Lower leg skin (tissue), 4 donors: ENCODE measurements around the gene FLAD1. TPM values are rescaled to one million over a fixed set of nuclear protein-coding genes. Genes with fewer than 3 reads are reported as not detected.
"Not testable (repeated sequence)": the region's sequence is repeated elsewhere in the genome, so short reads cannot be mapped to it uniquely, and the experiment has no call there.

Experiments
- DNase-seq, 2 donors: peaks; one replicate each; pipeline ENCODE4 v3.0.0-alpha.2; 2019; ENCODE audit warnings: low spot score in 2 of 2
- H3K4me3 ChIP-seq: fragments of 200-600 bp; sonication (generic); 2 replicates; pipeline ENCODE4 v1.5.1; 2017; ENCODE audit warnings: mild to moderate bottlenecking, low read depth; ENCODE audit not compliant: poor library complexity, severe bottlenecking
- CTCF ChIP-seq, 3 donors: fragments of 450-650 bp; IDR thresholded peaks; one replicate each; pipeline ENCODE4 v1.5.1; 2016; ENCODE audit warnings: antibody characterized with exemption in 3 of 3, mild to moderate bottlenecking in 3 of 3, moderate library complexity in 2 of 3
- POLR2A ChIP-seq, 2 donors: fragments of 450-650 bp; IDR thresholded peaks; one replicate each; pipeline ENCODE4 v1.6.1; 2016 to 2017; ENCODE audit warnings: antibody characterized with exemption in 2 of 2, mild to moderate bottlenecking in 1 of 2, moderate library complexity in 1 of 2
- WGBS, 2 donors: methylation state at CpG; one replicate each; pipeline ENCODE4 v1.1.5; 2018; 5-methylcytosine and 5-hydroxymethylcytosine counted together
- intact Hi-C: fragments of 100-400 bp; cut with DNase I; formaldehyde crosslinking; loops from one replicate; pipeline ENCODE4 v1.15.0; 2023; ENCODE audit warnings: low total_unique reads
- total RNA-seq, 4 donors: library from RNA; depleted of rRNA; stranded (reverse); fragments of >200 nt; gene quantifications; one replicate each; pipeline ENCODE4 v1.1.0, GENCODE V29; 2016

Gene FLAD1
- total RNA-seq, 4 donors from 2014 or later, result 38.7 to 45.3 (median 41.6) TPM

- intact Hi-C loops, result no loop called here
- peak; percentile 61 to 95 for DNase-seq
- WGBS, 2 donors, result 11 to 18% methylated on average over 18 of the region's 18 CpGs
- H3K4me3 ChIP-seq, result no peak overlapping the region
- no peak for TF ChIP-seq CTCF (IDR thresholded peaks at IDR 0.05)
- no peak for TF ChIP-seq POLR2A (IDR thresholded peaks at IDR 0.05)
Observed at GRCh38 chr1:154972517-154973343, 10.4 kb upstream of the FLAD1 start.

DNA sequence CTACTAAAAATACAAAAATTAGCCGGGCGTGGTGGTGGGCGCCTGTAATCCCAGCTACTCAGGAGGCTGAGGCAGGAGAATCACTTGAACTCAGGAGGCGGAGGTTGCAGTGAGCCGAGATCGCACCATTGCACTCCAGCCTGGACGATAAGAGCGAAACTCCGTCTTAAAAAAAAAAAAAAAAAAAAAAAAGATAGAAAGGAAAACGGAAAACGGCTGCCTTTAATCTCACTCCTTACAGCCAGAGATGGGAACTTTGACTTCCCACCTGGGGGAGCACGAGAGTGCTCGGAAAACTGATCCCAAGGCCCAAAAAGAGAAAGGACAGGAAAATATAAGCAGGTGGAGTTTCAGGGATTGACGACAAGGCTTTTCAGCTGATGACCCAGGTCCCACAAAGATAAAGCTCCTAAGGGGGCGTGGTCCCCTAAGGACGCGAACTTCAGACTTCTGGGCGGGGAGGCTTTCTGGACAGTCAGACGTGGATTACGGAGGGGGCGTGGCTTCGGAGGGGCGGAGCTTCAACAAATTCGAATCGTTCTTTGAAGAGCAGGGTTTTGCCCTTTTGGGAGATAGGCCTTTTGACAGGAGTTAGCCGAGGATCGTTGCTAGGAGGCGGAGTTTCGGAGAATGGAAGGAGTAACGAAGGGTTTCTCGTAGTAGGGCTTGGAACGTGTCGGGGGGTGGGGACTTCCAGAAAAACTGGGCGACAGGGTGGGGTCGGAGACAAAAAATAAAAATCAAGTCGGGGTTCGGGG, 9.6 kb upstream of the FLAD1 start:
- peak; percentile 98 to 100 for DNase-seq
- peak overlapping the region; percentile 37 for H3K4me3 ChIP-seq
- intact Hi-C loops, result no loop called here
- TF ChIP-seq POLR2A (IDR thresholded peaks at IDR 0.05) (no peak), CTCF (IDR thresholded peaks at IDR 0.05) (no peak)
- 3 to 4% methylated on average over 37 of the region's 37 CpGs for WGBS, 2 donors

GRCh38 chr1:154974102-154974807, 8.9 kb upstream of the FLAD1 start, which contains the start of gene CKS1B:
CKS1B (plus strand) TSS chr1:154974681; CDS start chr1:154974746, 65 bp downstream.
- intact Hi-C loops, result no loop called here
- peak within 1 kb of the TSS; percentile 37 for H3K4me3 ChIP-seq
- DNase-seq, result peak; percentile 99 to 100
- 0% methylated on average over 47 of the region's 47 CpGs for WGBS, 2 donors
- TF ChIP-seq CTCF (IDR thresholded peaks at IDR 0.05), result no peak
- no peak for TF ChIP-seq POLR2A (IDR thresholded peaks at IDR 0.05)

DNA sequence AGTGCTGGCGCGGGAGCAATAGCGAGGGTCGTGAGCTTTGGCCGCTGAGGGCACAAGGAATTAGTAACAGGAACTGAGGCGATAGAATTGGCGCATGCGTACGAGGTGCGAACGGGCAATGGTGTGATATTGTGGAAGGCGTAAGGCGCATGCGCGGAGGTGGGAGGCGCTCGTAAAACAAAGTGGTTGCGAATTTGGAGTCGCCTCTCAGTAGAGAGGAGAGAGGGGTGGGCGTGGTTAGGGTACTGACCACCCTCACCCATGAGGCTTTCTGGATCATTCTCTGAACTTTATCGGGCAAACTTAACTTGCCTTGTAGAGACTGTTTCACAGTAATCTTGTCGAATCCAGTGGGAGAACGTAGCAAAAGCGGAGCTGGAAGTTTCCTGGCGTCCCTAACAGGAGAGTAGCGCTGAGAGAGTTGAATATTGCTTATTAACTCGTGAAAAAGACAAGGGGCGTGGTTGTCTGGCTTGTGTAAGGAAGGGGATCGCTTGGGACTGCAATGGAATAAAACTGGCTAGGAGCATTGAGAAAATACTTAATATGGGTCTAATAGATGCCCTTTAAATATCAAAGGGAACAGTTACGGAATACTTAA, 8.2 kb upstream of the FLAD1 start:
- DNase-seq, result peak; percentile 95 to 99
- intact Hi-C loops, result no loop called here
- TF ChIP-seq POLR2A (IDR thresholded peaks at IDR 0.05), result no peak
- no peak for TF ChIP-seq CTCF (IDR thresholded peaks at IDR 0.05)
- H3K4me3 ChIP-seq, result peak overlapping the region; percentile 37
- WGBS, 2 donors, result 0% methylated on average over 30 of the region's 30 CpGs

DNA sequence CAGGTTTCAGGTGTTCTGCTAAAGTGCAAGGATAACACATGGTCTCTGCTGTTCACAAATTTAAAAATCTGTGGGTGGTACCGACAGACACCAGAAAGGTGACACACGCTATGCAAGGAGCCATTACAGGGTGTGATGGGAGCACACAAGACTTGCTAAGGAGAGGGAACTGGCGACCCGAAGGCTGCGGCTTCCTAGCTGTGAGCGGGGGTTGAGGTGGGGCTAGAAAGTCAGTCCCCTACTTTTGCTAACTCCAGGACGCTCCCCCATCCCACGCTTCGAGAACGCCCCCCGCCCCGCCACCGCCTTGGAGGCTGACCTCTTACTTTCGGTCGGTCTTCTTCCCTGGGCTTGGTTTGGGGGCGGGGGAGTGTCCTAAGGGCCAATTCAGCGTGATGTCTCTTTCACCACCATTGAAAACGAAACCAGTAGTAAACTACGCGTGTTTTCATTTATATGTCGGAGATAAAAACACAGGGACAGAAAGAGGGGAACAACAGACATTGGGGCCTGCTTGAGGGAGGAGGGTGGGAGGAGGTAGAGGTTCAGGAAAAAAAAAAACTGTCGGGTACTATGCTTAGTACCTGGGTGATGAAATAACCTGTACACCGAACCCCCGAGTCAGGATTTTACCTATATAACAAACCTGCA, 7.6 kb upstream of the FLAD1 start:
- WGBS, 2 donors, result 0 to 1% methylated on average over 24 of the region's 24 CpGs
- peak overlapping the region; percentile 37 for H3K4me3 ChIP-seq
- intact Hi-C loops, result no loop called here
- TF ChIP-seq POLR2A (IDR thresholded peaks at IDR 0.05), result no peak
- TF ChIP-seq CTCF (IDR thresholded peaks at IDR 0.05), result no peak
- DNase-seq, result peak; percentile 61 to 94

DNA sequence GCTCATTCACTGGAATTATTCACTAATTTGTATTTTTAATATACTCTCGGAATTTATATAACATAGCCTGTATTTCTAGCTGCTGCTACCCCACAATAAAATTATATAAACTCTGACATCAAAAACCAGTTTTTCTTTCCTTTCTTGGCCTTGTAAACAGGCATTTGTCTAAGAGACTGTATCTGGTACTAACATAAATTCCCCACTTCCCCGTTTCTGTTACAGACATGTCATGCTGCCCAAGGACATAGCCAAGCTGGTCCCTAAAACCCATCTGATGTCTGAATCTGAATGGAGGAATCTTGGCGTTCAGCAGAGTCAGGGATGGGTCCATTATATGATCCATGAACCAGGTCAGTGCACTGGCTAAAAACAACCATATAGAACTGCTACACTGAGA, 5.4 kb upstream of the FLAD1 start:
- intact Hi-C loops, H3K4me3 ChIP-seq, DNase-seq: not testable (repeated sequence)
- 76 to 77% methylated on average over 3 of the region's 3 CpGs for WGBS, 2 donors
